Endothelial cell (in vitro differentiated cells): ENCODE data around the gene SHC3. TPM values are rescaled to one million over a fixed set of nuclear protein-coding genes. Genes with fewer than 3 reads are reported as not detected.

Experiments used
- DNase-seq: peaks from one replicate; pipeline ENCODE4 v3.0.0; 2021; ENCODE audit warnings: low spot score
- H3K27ac Mint-ChIP-seq: one replicate; pipeline ENCODE4 v1.8.0; 2021; ENCODE audit warnings: mixed read lengths, inconsistent platforms; ENCODE audit not compliant: unreplicated experiment
- H3K27me3 Mint-ChIP-seq: one replicate; pipeline ENCODE4 v1.8.0; 2021; ENCODE audit warnings: mild to moderate bottlenecking, moderate library complexity, mixed read lengths, inconsistent platforms; ENCODE audit not compliant: unreplicated experiment
- H3K36me3 Mint-ChIP-seq: one replicate; pipeline ENCODE4 v1.8.0; 2021; ENCODE audit warnings: mild to moderate bottlenecking, low read depth, mixed read lengths, inconsistent platforms; ENCODE audit not compliant: unreplicated experiment
- H3K4me1 Mint-ChIP-seq: one replicate; pipeline ENCODE4 v1.8.0; 2021; ENCODE audit warnings: mild to moderate bottlenecking, mixed read lengths, inconsistent platforms; ENCODE audit not compliant: unreplicated experiment
- H3K4me3 Mint-ChIP-seq: one replicate; pipeline ENCODE4 v1.8.0; 2021; ENCODE audit warnings: mild to moderate bottlenecking, mixed read lengths, inconsistent platforms; ENCODE audit not compliant: unreplicated experiment
- H3K9me3 Mint-ChIP-seq: one replicate; pipeline ENCODE4 v1.8.0; 2021; ENCODE audit warnings: mixed read lengths, inconsistent platforms; ENCODE audit not compliant: unreplicated experiment
- CTCF ChIP-seq: fragments of 200-600 bp; sonication (generic); IDR thresholded peaks from one replicate; pipeline ENCODE4 v1.5.0; 2021; ENCODE audit warnings: antibody characterized with exemption; ENCODE audit not compliant: unreplicated experiment
- total RNA-seq: library from RNA; stranded (reverse); fragmentation: NEBNext Ultra II Directional; extraction: Animal tissue kit (Norgen Biotek cat#: 25700); gene quantifications from one replicate; pipeline ENCODE4 v1.2.1, GENCODE V29; 2021; ENCODE audit not compliant: unreplicated experiment

Gene SHC3
- total RNA-seq, 1 donor from 2014 or later = 6.5 TPM

GRCh38 chr9:89095761-89096528 lies 82.7 kb downstream of the SHC3 start:
- Mint-ChIP-seq H3K4me3 (no peak overlapping the region), H3K27me3 (no peaks in the 10 kb centered on the region), H3K36me3 (no peaks in the 10 kb centered on the region), H3K4me1 (peaks cover 3% of the 10 kb centered on the region), H3K9me3 (no peaks in the 10 kb centered on the region), H3K27ac (no peak overlapping the region)
- TF ChIP-seq CTCF = no peak
- DNase-seq = no peak

- H3K4me1 Mint-ChIP-seq = peaks cover 5% of the 10 kb centered on the region
- TF ChIP-seq CTCF = no peak
- no peaks in the 10 kb centered on the region for H3K27me3 Mint-ChIP-seq
- no peak overlapping the region for H3K27ac Mint-ChIP-seq
- no peak overlapping the region for H3K4me3 Mint-ChIP-seq
- peaks cover 3% of the 10 kb centered on the region for H3K36me3 Mint-ChIP-seq
- DNase-seq = no peak
- no peaks in the 10 kb centered on the region for H3K9me3 Mint-ChIP-seq
These were observed 85.2 kb downstream of the SHC3 start for GRCh38 chr9:89093201-89093975.

- no peak overlapping the region for H3K27ac Mint-ChIP-seq
- H3K4me1 Mint-ChIP-seq = peaks cover 11% of the 10 kb centered on the region
- H3K27me3 Mint-ChIP-seq = no peaks in the 10 kb centered on the region
- peaks cover 6% of the 10 kb centered on the region for H3K36me3 Mint-ChIP-seq
- H3K4me3 Mint-ChIP-seq = no peak overlapping the region
- no peak for TF ChIP-seq CTCF
- no peak for DNase-seq
- H3K9me3 Mint-ChIP-seq = no peaks in the 10 kb centered on the region
These were observed 89.4 kb downstream of the SHC3 start for GRCh38 chr9:89089176-89089575.

GRCh38 chr9:89083626-89084025 lies 95.0 kb downstream of the SHC3 start:
- H3K4me3 Mint-ChIP-seq = no peak overlapping the region
- DNase-seq = no peak
- no peaks in the 10 kb centered on the region for H3K9me3 Mint-ChIP-seq
- H3K27ac Mint-ChIP-seq = no peak overlapping the region
- H3K27me3 Mint-ChIP-seq = no peaks in the 10 kb centered on the region
- peaks cover 5% of the 10 kb centered on the region for H3K36me3 Mint-ChIP-seq
- H3K4me1 Mint-ChIP-seq = peaks cover 11% of the 10 kb centered on the region
- TF ChIP-seq CTCF = no peak

GRCh38 chr9:89080193-89080592 lies 98.4 kb downstream of the SHC3 start:
- no peak for DNase-seq
- TF ChIP-seq CTCF = no peak
- peaks cover 14% of the 10 kb centered on the region for H3K4me1 Mint-ChIP-seq
- no peak overlapping the region for H3K4me3 Mint-ChIP-seq
- no peak overlapping the region for H3K27ac Mint-ChIP-seq
- no peaks in the 10 kb centered on the region for H3K9me3 Mint-ChIP-seq
- H3K27me3 Mint-ChIP-seq = peaks cover 2% of the 10 kb centered on the region
- H3K36me3 Mint-ChIP-seq = no peaks in the 10 kb centered on the region
